Stimulated activated CD8-positive, alpha-beta memory T cell treated with anti-CD3 and anti-CD28 coated beads, Interleukin-15, amount 100 ng/mL, for 4 hours (primary cell): ENCODE measurements around the gene KLHL17.
"Not testable (repeated sequence)": the region's sequence is repeated elsewhere in the genome, so short reads cannot be mapped to it uniquely, and the experiment has no call there.

Experiments used
- DNase-seq, 2 donors: peaks; one replicate each; pipeline ENCODE4 v3.0.0-alpha.2; 2020; ENCODE audit warnings: low read depth in 2 of 2

Gene KLHL17

GRCh38 chr1:980602-981395 is 20.4 kb downstream of the KLHL17 start:
- DNase-seq, result no peak

GRCh38 chr1:981491-981954 is 21.1 kb downstream of the KLHL17 start:
- DNase-seq, result no peak

- DNase-seq, result no peak
Measured at GRCh38 chr1:981955-982558, 21.7 kb downstream of the KLHL17 start, which contains the start of gene PERM1. TSS of gene PERM1 (minus strand) at chr1:982093. CDS start at chr1:981029, 1,064 bp downstream.

- DNase-seq, result no peak
Measured at GRCh38 chr1:982765-983436, 22.5 kb downstream of the KLHL17 start.

- no peak for DNase-seq
Measured at GRCh38 chr1:983798-984475, 23.6 kb downstream of the KLHL17 start.

- no peak for DNase-seq
Measured at GRCh38 chr1:984476-984814, 24.1 kb downstream of the KLHL17 start.

- DNase-seq, result no peak
Measured at GRCh38 chr1:985126-985525, 24.7 kb downstream of the KLHL17 start.

- DNase-seq, result not testable (repeated sequence)
Measured at GRCh38 chr1:988061-988460, 27.7 kb downstream of the KLHL17 start.

- not testable (repeated sequence) for DNase-seq
Measured at GRCh38 chr1:991275-991674, 30.9 kb downstream of the KLHL17 start.

- no peak for DNase-seq
Measured at GRCh38 chr1:991895-992294, 31.5 kb downstream of the KLHL17 start.

- DNase-seq, result no peak
Measured at GRCh38 chr1:992362-992761, 32.0 kb downstream of the KLHL17 start.

- no peak for DNase-seq
Measured at GRCh38 chr1:993379-993995, 33.1 kb downstream of the KLHL17 start.

GRCh38 chr1:994546-994945 is 34.2 kb downstream of the KLHL17 start:
- DNase-seq, result not testable (repeated sequence)

- DNase-seq, result no peak
Measured at GRCh38 chr1:995665-996633, 35.6 kb downstream of the KLHL17 start.

GRCh38 chr1:996851-997712 is 36.7 kb downstream of the KLHL17 start:
- no peak for DNase-seq

- no peak for DNase-seq
Measured at GRCh38 chr1:997713-997992, 37.3 kb downstream of the KLHL17 start.

GRCh38 chr1:997993-998744 is 37.8 kb downstream of the KLHL17 start:
- DNase-seq, result no peak

- no peak for DNase-seq
Measured at GRCh38 chr1:998745-998994, 38.3 kb downstream of the KLHL17 start.

- no peak for DNase-seq
Measured at GRCh38 chr1:998995-999724, 38.8 kb downstream of the KLHL17 start.
